Right forelimb (tissue), 1 donor: Measurements from ENCODE around the gene PCID2.
"Not testable (repeated sequence)": the region's sequence is repeated elsewhere in the genome, so short reads cannot be mapped to it uniquely, and the experiment has no call there.

Experiments used
- DNase-seq: peaks from one replicate; pipeline ENCODE4 v3.0.0-alpha.2; 2018

Gene PCID2

DNA sequence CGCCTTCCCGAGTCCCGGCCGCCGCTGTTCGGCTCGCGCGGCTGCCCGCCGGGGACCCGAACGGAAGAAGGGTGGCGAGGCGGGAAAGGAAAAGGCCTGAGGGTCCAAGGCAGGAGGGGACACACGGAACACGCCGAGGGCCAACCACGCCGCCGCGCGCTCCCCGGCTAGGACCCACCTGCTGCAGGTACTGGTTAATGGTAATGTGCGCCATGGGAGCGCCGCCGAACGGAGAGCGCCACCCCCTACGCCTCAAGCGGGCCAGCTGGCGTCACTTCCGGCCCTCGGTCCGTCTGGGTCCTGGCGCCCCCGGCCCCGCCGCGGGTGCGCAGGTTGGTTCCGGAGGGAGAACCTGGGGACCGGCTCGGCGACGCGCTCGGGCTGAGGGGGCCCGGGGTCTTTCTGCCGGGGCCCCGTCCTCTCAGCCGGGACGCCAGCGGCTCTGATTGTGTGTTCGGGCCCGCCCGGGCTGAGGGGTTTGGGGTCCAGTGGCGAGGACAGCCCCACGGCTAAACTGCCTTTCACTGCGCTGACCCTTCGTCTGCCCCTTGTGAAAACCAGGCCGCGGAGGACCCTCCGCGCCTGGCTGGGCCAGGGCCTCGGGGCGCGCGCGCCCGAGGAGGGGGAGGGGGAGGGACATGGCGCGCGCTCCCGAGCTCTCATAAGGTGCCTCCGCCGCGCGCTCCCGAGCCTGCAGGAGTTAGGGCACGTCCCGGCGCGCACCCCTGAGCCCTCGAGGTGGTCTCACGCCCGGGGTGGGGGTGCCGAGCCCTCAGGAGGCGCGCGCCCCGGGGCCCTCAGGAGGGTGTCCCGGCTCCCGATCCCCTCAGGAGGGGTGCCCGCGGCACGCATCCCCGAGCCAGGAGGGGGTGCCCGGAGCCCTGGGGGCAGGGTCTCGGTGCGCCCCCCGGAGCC, at the start of gene PCID2:
Gene PCID2, minus strand, starts transcription at position 249 of the 915 bp plus-strand sequence. Its CDS starts 35 bp downstream, at position 214.
- DNase-seq = peak; percentile 95

DNA sequence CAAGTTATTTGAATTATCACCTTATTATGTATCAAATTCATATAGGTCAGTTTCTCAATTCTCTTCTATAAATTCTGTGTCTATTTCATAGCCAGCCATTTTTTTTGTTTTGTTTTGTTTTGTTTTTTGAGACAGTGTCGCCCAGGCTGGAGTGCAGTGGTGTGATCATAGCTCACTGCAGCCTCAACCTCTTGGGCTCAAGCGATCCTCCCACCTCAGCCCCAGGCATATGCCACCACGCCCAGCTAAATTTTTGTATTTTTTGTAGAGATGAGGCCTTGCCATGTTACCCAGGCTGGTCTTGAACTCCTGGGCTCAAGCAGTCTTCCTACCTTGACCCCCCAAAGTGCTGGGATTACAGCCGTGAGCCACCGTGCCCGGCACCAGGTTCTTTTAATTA, 49.4 kb upstream of the PCID2 start:
- DNase-seq = not testable (repeated sequence)

DNA sequence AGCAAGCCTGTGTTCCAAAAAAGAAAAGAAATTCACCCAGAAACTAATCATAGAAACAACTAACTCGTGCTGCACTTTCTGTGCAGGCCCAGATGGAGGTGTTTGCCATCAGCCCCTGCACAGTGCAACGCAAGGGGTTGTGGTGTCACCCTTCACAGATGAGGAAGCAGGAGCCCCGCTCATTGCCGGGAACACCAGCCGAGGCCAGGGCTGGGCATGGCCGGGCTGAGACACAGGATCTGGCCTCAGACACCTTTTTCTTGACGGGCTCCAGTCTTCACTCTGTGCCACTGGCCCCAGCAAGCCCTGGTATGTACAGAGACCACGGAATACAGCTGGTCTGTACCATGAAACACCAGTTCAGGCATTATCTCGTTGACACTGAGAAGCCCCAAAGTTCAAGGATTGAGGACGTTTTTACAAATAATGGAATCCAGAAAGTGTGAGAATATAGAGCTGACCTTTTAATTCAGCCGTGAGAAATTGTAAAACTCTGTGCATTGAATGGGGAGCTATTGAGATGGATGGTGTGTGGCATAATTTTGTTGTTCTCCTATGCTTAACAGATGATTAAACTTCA, 44.1 kb upstream of the PCID2 start:
- no peak for DNase-seq

DNA sequence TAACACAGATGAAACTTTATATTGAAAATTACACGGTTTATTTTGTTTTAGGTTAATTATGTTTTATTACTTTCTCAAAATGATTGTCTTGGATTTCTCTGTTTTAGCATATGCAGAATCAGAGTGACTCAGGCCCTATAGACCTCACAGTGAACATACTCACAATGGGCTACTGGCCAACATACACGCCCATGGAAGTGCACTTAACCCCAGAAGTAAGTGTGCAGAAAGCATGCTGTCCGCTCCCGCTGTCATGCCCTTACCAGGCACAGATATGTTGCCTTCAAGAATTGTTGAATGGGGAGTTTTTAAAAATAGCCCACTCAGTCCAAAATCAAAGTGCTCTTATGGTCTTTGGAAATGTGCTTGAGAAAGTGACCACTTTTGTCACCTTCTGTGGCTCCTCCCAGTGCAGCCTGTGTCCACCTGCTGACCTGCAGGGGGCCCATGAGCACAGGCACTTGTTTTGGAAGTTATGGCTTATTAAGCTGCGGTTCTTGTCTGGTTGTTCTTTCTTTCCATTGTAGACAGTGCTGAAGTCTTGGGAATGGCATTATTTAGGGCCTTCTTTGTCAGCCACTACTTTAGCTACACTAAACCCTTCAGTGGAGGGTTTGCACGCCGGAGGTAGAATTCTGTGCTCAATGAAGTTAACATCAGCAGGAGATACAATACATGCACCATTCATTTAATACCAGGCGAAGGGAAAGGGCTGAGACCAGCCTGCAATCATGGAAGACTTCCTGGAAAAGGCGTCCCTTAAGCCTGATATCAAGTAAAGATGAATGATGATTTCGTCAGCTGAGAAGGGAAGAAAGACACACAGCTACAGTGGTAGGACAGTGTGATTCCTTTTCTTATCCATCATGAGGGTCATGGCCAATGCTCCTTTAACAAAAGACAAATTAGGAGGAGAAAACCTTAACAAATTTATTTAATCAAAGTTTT, 37.7 kb upstream of the PCID2 start:
- no peak for DNase-seq

DNA sequence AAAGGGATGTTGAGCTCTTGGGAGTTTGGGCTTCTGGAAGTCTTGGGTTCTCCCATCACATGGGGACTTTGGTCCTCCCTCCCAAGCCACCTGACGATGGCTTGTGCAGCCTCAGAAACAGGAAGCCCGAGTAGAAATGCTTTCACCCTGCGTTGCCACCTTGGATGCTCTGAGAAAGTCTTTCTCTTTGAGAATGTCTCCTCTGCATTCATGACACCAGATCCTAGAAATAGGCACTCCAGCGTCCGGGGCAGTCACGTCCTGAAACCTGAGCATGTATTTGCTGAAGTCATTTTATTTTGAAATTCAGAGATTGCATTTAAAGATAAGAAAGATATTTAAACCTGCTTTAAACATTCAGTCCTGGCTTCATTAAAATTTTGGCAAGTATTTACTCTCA, 35.4 kb upstream of the PCID2 start:
- DNase-seq = no peak

DNA sequence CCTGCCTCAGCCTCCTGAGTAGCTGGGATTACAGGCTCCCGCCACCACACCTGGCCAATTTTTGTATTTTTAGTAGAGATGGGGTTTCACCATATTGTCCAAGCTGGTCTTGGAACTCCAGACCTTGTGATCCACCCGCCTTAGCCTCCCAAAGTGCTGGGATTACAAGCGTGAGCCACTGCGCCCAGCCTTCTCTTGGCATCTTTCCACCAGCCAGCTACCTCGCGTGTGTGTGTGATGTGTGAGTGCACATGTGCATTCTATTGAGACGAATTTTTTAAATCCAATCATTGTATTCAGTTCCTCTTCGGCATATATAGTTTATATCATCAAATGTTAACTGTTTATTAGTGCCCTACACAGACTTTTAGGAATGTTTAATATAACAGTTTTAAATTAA, 33.2 kb upstream of the PCID2 start:
- peak; percentile 56 for DNase-seq

DNA sequence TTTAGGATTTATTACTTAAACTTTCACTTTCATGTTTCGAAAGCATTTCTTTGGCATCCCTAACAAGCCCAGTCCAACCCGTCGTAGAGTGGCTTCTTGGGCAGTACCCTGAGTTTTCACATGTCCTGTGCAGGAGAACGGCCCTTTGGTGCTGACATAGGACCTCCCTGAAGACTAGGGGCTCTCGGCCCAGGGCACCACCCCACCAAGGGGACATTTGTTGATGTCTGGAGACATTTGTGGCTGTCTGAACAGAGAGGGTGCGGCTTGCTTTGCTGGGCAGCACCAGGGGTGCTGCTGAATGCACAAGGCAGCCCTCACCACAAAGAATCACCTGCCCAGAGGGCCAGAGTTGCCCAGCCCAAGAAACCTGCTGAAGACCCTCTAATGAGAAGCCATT, 31.5 kb upstream of the PCID2 start:
- no peak for DNase-seq

DNA sequence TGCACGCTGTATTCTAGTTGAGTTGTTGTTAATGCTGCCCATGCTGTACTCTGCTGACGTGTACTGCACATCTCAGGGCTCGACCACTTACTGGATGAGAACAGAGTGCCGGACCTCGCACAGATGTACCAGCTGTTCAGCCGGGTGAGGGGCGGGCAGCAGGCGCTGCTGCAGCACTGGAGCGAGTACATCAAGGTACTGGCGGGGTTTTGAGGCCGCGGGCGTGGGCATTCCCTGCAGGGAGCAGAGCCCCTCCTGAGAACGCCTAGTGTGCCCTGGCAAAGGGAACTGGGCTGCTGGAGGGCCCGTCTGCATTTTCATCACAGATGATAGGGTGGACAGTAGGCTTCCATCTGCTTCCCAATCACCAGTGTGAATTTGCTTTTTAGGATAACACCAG, 30.9 kb upstream of the PCID2 start:
- no peak for DNase-seq

DNA sequence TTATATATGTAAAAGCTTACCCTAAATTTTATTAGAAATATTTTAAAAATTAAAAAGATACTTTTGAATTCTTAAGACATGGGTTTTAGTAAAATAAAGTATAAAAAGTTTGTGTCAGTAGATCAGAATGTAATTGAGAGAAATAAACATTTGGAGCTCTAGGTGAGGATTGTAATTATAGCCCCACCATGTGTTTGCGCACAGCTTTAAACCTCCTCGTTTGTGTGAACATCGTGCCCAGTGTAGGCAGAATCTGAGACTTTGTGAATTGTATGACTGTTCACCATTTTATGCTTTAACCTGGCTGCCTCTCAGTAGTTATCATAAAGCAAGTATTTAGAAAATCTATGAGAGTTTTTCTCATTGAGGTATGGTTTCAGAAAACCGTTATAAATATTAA, 30.1 kb upstream of the PCID2 start:
- no peak for DNase-seq

DNA sequence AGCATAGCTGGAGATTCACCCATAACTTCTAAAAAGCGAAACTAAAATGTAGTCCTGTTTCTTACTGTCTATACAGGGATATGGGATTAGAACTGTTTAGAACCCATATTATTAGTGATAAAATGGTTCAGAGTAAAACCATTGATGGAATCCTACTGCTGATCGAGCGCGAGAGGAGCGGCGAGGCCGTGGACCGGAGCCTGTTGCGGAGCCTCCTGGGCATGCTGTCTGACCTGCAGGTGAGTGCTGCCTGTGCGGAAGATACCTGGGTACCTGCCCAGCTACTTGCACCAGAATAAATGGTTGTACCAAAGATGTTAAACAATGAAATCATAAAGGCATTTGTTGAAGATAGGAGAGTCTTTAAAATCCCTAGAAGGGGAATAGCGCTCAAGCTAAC, 24.6 kb upstream of the PCID2 start:
- DNase-seq = no peak

DNA sequence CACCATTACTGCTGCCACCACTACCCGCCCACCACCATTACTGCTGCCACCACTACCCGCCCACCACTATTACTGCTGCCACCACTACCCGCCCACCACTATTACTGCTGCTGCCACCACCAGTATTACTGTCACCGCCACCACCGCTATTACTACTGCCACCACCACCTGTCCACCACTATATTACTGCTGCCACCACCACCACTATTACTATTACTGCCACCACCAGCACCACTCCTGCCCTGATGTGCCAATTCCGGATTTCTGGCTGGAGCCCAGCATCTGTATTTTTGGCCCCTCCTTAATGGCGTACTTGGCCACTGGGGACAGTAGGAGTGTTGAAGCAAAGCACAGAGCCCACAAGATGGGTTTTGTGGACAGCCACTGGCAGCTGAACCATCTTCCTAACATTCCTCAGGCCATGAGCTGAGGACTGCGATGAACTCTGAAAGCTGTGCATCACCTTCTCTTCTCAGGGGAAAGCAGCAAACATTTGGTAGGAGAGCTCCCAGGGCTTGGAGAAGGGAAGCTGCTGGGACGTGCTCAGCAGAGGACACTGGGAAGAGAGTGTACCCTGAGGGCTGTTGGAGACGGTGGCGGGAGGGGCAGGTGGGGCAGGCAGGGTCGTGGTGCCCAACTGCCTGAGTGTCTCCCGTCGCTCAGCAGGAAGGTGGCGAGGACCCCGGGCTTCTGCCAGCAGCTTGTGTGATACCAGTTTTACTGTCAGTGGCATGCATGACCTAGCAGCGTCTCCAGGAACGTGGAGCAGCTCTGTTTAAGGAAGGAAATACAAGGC, 23.9 kb upstream of the PCID2 start:
- no peak for DNase-seq

DNA sequence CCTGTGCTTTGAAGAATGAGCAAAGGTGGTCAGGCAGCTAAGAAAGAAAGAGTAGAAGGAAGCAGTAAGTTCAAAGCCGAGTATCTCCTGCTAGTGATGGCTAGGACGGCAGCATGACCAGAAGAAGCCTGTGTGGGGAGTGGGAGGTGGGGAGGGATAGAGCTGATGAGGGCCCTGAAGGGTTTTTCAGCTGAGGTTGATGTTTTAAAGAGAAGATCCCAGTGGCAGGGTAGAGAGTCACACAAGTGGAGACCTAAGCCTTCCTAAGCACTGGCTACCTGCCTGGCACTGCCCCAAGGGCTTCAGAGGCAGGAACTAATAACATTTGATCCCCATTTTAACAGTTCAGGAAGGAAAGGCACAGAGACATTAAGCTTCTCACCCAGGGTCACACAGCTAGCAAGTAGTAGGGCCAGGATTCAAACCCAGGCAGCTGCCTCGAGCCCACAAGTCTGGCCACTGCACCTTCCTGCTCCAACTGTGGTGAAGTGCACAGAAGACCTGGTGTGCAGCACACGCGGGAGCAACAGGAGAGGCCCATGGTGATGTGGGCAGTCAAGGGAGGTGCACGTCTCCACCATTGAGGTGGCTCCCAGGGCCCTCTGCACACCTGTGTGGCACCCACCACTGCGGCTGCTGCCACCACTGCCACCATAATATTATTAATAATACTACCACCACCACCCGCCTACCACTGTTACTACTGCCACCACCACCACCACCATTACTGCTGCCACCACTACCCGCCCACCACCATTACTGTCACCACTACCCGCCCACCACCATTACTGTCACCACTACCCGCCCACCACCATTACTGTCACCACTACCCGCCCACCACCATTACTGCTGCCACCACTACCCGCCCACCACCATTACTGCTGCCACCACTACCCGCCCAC, 23.1 kb upstream of the PCID2 start:
- no peak for DNase-seq

DNA sequence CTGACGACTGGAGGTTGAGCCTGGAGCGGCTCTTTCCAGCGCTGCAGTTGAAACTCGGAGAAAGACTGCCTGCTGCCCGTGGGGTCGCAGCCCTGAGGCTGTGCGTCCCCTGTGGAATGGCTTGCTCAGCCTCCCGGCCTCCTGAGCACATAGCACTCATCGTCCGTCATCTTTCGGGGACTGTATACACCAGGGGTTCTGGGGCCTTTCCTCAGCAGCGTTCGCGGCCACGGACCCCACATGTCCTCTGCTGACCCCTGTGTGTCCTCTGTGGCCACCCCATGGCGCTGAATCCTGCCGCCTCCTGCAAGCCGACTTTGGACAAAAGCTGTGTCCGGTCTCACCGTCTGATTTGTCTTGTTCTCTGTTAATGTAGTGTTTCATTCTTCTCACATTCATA, 21.3 kb upstream of the PCID2 start:
- DNase-seq = no peak

DNA sequence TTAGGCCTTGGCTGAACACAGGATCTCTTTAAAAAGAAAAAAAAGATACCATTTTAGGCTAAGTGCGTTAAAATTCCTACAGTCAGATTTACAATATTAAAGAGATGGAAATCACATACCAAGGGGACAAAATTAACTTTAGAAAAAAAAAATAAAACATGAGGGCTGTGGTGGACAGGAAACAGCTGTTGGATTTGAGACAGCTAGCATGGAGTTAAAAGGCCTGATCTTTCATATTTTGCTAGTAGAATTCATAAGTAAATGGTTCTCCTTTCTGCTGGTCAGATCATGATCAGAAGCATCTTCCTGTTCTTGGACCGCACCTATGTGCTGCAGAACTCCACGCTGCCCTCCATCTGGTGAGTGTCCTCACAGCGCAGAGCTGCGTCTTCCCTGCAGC, 20.7 kb upstream of the PCID2 start:
- DNase-seq = no peak

DNA sequence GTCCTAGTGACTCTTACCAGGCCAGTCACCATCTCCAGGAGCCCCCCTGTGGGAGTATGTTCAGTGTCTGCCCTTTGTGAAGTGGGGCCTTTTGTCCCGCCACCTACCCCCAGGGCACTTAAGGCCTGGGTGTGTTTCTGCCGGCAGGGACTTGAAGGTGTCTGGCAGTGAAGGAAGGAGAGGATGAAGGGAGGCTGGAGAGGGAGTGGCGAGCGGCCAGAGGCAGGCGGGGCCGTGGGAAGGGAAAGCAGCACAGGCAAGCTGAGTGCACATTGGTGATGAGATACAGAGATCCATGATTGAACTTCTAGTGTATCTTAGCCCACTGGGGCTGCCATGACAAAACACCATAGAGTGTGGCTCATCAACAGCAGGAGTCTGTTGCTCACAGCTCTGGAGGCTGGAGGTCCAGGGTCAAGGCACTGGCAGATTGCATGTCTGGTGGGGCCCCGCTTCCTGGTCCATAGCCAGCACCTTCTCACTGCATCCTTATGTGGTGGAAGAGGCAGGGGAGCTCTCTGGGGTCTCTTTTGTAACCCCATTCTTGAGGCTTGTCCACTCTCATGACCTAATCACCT, 18.5 kb upstream of the PCID2 start:
- DNase-seq = no peak

DNA sequence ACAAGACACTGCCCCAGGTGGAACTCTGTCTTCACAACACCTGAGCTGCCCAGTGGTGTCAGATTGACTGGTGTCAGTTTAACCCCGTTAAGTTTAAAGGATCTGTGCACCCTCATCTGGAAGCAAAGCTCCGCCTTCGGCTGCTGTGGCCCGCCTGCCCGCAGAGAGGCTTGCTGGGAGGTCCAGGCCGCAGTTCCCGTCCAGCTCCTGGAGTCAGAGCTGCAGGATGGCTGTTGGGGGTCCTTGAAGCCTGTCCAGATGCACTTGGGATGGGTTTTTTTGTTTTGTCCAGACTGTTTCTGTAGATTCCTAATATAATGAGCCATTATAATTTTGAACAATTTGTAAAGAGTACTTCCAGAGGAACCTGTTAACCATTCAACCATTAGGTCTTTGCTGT, 17.0 kb upstream of the PCID2 start:
- no peak for DNase-seq

DNA sequence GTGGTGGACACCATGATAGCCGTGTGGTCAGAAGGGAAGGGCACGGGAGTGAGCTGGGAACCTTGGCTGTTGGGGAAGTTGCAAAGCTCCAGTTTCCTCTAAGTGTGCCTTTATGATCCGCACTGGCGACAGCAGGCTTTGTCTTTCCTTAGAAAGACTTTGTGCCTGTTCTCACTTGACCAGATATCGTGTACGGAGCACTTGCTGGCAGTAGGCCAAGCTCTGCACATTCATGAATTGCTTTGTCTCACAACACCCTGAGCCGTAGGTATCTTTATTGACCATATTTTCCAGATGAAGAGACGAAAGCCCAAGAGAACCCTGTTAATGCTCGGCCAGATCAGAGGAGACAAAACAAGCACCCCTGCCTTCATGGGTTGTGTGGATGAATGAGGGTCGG, 16.0 kb upstream of the PCID2 start:
- DNase-seq = no peak

DNA sequence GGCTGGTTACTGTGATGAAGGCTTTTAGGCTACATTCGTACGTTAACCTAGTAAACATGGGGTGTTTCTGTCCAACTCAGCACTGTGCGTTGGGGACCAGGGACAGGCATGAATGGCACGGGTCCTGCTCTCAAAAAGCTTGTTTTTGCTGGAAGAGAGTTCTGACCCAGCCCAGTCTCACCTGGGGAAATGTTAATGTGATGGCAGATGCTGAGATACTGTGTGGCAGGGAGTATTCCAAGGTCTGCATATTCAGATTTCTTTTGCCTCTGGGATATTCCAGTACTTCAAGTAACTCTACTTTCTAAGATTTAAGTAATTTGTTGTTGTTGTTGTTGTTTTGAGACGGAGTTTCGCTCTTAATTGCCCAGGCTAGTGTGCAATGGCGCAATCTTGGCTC, 14.6 kb upstream of the PCID2 start:
- DNase-seq = no peak

DNA sequence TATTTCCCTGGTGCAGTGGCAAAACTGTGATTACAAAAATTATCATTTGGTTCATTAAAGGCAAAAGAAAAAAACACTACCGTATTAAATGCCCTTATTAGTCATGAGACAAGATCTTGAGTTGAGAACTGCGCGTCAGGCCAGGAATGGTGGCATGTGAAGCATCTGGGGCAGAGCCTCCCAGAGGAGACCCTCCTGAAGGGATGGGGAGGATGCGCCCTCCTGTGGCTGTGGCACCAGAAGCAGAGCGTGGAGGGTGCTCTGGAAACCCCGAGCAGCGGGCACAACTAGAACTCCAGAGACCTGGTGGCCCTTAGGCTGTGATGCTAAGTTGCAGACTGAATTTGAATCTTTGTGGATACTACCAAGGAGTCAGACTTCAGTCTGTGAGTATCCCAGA, 12.4 kb upstream of the PCID2 start:
- DNase-seq = no peak

DNA sequence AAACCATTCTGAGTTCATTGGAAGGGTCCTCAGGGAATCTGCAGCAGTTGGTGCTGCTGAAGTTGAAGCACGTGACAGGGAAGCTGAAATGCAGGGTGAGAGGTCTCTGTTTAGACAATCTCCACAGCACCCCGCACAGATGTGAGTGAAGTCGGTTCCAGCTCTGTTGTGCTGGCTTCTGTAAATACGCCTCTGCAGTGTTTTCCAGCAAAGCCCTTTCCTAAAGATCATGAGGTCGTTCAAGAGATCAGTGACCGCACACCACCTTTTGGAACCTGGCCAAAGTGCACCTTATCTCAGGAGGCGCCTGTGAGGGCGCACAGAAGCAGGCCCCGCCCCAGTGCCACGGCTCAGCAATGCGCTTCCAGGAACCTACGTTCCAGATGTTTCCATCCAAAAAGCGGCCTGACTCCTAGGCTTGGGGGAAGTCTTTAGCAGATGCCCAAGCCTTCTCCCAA, 11.7 kb upstream of the PCID2 start:
- no peak for DNase-seq
